GM21390 (cell line): ENCODE data around the gene HS3ST3B1.

Experiments used
- ATAC-seq: cut with Tn5 transposase; IDR thresholded peaks from one replicate; pipeline ENCODE4 v1.9.1; 2021; ENCODE audit not compliant: unreplicated experiment

HS3ST3B1 gene

GRCh38 chr17:14320098-14320497 lies 19.2 kb downstream of the HS3ST3B1 start:
- no peak for ATAC-seq

GRCh38 chr17:14320734-14321475 lies 20.0 kb downstream of the HS3ST3B1 start:
- ATAC-seq, result no peak

GRCh38 chr17:14321476-14321949 lies 20.6 kb downstream of the HS3ST3B1 start:
- no peak for ATAC-seq

GRCh38 chr17:14321980-14322776 lies 21.3 kb downstream of the HS3ST3B1 start:
- ATAC-seq, result no peak

- no peak for ATAC-seq
Observed at GRCh38 chr17:14323522-14323981, 22.7 kb downstream of the HS3ST3B1 start.

- ATAC-seq, result no peak
Observed at GRCh38 chr17:14325618-14326167, 24.8 kb downstream of the HS3ST3B1 start.

- ATAC-seq, result no peak
Observed at GRCh38 chr17:14329900-14330491, 29.1 kb downstream of the HS3ST3B1 start.

GRCh38 chr17:14330492-14330962 lies 29.6 kb downstream of the HS3ST3B1 start:
- no peak for ATAC-seq

- ATAC-seq, result no peak
Observed at GRCh38 chr17:14331225-14331981, 30.5 kb downstream of the HS3ST3B1 start.

GRCh38 chr17:14331982-14332298 lies 31.1 kb downstream of the HS3ST3B1 start:
- no peak for ATAC-seq

GRCh38 chr17:14332331-14332730 lies 31.4 kb downstream of the HS3ST3B1 start:
- ATAC-seq, result no peak

- no peak for ATAC-seq
Observed at GRCh38 chr17:14333506-14333905, 32.6 kb downstream of the HS3ST3B1 start.

GRCh38 chr17:14334276-14334840 lies 33.5 kb downstream of the HS3ST3B1 start:
- no peak for ATAC-seq

GRCh38 chr17:14334919-14335318 lies 34.0 kb downstream of the HS3ST3B1 start:
- ATAC-seq, result no peak

GRCh38 chr17:14336418-14336817 lies 35.5 kb downstream of the HS3ST3B1 start:
- no peak for ATAC-seq

- ATAC-seq, result peak; percentile 86
Observed at GRCh38 chr17:14337596-14338079, 36.8 kb downstream of the HS3ST3B1 start.

- ATAC-seq, result no peak
Observed at GRCh38 chr17:14340857-14341754, 40.2 kb downstream of the HS3ST3B1 start.

GRCh38 chr17:14341866-14342265 lies 41.0 kb downstream of the HS3ST3B1 start:
- no peak for ATAC-seq

- ATAC-seq, result no peak
Observed at GRCh38 chr17:14346801-14347200, 45.9 kb downstream of the HS3ST3B1 start.
